GM03348 (cell line): ENCODE results near the gene MYO1A.

ENCODE experiments used
- DNase-seq: peaks from one replicate; pipeline ENCODE4 v3.0.0; 2012; ENCODE audit warnings: low spot score

The MYO1A gene

DNA sequence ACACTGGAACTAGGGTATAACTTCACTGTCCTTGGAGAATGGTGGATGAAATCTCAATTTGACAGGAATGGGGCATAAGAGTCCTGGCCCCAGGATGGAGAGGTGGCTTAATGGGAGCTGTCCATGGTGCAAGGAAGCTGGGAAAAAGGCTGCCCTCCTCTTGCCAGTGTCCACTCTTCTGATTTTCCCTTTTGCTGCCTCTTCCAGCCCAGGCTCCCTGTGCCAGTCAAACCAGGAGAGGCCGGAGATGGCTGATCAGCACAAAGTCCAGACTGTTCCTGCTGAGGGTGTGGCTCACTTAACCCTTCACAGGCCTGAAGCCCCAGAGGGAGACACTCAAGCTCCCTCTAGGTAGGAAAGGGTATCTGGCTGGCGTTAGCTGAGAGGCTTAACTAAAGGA lies at the start of gene MYO1A:
MYO1A (minus strand) TSS at position 240 of the 400 bp plus-strand sequence. CDS start 1,806 bp downstream, outside the sequence.
- DNase-seq, result peak; percentile 51

DNA sequence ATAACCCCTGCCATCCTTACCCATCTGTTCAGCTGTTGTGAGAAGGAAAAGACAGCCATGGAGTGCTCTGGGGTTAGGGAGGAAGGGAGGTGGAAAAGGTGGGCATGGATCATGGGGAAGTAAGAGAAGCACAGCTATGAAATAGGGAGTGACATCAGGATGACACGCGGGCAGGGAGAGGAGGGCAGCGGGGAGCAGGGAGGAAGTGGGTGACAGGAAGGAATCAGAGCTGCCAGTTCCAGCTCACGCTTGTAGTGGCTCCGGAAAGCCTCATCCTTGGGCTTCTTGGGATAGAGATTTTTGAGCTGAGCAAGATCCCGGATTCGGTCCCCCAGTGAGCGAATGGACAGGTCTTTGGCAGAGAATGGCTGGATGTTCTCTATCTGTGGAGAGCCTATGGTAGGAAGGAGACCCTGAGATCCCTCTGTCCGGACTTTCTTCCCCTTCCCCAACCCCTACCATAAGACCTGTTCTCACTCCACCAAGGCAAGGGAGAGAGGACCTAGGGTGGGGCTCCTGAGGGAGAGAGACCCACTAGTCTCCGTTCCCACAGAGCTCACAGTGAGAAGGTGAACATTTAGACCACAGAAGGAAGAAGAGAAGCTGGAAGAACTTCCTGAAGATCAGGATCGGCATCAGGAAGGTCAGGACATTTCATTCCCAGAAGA lies 49.3 kb upstream of the MYO1A start:
- DNase-seq, result no peak

DNA sequence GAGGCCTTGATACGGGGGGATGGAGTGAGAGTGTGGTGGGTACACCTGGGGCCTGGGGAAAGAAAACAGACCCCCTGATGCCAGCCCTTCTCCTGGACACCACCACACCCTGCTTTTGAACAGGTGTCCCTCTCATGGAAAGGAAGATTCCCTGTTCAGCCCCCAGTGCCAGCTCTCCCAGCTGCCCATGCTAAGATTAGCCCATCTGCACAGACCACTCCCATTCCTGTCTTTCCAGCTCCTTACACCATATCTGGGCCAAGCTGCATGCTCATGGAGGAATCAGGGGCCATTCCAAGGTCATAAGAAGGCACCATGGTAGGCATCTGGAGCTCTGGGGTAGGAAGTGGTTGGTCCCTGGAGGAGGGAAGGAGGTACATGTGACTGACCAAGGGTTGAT lies 48.6 kb upstream of the MYO1A start:
- DNase-seq, result no peak

DNA sequence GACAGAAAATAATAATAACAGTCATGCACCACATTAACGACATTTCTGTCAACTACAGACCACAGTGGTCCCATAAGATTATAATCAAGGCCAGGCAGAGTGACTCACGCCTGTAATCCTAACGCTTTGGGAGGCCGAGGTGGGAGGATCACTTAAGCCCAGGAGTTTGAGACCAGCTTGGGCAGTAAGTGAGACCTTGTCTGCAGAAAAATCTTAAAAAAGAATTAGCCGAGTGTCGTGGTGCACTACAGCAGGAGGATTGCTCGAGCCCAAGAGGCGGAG lies 47.6 kb upstream of the MYO1A start:
- DNase-seq, result no peak

DNA sequence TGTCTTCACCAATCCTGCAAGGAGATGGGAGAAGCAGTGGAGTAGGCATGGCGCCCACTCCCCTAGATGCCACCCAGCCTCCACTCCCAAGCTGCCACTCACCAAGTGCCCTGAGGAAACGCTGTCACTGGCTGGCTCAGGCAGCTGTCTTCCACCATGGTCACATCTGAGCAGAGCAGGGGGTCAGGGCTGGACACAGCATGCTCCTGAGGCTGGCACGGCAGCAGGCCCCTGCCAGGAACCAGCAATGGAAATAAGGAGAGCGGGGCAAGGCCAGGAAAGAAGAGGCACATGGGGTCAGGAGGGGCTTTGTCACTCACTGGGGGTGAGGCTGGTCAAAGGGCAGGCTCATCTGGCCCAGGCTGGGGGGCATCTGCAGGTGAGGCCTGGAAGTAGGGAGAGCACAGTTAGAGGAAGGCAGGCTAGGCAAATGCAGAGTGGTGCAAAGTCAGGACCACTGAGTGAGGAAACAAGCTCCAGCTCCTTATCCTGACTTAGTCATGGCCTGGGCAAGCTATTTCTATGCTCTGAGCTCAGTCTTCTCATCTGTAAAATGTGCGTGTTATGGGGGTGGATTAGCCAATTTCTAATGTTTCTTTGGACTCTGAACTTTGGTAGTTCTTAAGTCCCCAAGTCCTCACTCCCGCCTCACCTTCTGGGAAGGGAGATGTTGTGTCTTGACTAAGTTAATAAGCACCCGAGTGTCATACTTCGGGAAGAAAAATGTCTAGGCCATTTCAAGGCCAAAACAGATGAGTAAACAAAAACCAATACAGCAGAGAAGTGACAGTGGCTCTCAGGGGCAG lies 47.0 kb upstream of the MYO1A start:
- DNase-seq, result no peak

DNA sequence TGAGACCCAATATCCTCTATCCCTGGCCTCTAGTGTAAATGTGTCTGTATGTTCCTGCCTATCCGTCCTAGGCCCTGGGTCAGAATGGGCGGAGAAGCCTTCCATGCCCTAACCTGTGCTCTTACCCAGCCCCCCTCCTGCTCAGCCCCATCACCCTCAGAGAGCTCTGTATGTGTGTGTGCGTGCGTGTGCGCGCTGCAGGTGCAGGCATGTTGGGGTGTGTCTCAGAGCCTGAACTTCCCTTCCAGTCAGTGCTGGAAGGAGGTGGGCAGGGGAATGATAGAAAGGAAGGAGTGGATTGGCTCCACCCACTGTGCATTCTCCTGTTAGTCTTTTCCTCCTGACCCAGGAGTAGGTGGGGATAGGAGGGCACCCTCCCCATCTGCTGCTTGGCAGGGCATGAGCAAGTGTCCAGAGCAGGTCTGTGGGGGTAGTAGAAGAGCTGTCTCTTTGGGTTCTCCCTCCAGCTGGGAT lies 46.2 kb upstream of the MYO1A start:
- DNase-seq, result no peak

DNA sequence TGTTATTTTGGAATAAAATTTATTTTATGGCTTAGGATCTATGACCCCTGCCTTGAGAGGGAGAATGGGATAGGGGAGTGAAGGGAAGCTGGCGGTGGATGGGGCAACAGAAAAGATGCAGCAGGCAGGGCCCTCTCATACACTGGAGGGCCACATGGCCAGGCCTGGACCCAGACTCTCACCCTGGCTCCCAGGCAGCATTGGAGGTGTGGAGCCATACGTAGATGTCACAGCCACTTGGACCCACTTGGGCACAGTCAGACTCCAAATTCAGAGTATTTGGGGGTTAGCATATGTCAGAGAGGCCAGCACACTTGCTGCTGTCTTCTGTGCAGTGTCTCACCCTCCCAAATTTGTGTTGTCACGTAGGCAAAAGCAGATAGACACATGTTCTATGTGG lies 45.5 kb upstream of the MYO1A start:
- DNase-seq, result no peak

DNA sequence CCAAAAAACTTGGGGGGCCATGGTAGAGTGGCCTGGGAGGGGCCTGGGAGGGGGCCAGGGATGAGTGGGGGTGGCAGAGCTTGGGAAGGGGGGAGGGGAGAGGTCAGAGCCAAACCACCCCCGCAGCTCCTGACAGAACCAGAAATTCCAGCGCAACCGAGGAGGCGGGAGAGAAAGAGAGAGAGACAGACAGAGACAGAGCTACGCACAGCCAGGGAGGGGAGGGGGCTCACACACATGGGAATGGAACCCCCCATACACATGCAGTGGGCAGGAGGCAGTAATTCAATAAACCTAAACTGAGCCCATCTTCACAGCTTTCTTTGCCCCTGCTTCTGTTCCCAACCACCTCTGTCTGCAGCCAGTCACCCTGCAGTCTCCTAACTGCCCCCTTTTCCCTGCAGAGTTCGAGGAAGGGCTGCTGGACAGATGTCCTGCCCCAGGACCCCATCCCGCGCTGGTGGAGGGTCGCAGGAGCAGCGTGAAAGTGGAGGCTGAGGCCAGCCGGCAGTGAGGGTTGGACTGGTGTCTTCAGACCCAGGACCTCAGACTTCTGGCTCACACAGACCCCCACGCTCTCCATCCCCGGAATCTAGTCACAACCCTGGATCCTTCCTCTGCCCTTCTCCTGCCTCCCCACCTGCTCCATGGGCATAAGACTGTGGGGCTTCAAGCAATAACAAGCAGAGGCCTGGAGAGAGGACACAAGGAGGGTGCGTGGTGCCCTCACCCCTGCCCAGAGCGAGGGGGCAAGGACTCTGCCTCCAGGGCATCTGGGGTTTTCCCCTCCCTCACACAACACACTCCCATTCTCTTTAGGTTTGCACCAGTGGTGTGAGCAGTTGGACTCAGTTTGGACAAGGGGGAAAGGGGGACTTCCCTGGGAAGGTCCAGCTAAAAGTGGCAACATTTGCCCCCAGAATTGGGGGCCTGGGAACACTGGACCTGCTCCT lies 44.6 kb upstream of the MYO1A start:
- DNase-seq, result no peak

DNA sequence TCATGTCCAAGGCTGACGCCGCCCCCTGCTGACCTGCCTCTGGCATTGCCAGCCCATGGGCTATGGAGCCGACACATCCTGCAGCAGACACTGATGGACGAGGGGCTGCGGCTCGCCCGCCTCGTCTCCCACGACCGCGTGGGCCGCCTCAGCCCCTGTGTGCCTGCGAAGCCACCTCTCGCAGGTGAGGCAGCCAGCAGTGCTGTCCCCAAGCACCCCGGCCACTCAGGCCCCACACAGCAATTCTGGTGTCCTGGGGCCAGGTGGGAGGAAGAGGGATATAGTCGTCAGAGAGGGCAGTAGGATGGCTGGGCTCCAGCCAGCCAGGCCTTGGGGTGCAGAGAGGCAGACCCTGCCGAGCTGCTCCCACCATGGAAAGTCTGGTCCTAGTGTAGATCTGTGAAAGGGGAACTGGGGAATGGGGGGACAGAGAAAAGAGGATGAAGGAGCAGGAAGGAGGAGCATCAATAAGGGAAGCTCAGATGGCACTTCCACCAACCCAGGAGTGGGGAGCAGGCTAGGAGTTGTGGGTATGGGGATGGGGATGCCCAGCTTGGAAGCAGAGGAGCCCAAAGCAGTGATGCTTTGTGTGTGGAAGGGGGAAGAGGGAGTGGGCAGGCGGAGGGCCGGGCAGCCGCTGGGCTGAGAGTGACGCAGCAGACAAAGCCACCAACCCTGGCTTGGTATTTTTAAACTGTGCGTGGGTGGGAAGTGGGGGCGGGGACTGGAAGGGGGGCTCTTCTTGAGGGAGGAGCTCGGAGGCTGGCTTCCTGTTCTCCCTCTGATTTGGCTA lies 43.7 kb upstream of the MYO1A start:
- peak; percentile 92 for DNase-seq

DNA sequence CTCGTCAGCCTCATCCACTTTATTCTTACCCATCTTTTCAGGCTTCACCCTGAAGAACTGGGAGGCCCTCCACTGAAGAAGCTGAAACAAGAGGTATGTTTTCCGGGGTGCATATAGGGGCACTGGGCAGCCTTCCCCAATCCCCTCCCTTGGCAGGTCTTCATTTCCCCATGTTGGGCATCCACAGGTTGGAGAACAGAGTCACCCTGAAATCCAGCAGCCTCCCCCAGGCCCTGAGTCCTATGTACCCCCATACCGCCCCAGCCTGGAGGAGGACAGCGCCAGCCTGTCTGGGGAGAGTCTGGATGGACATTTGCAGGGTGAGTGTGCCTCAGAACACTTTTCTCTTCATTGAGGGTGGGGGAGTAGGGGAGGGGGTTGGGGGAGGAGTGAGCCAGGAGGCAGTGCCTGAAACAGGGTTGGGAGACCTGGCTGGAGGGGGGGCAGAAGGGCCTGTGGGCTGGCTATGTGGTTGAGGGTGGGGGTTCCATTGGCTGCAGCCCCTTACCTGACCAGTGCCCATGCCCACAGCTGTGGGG lies 43.0 kb upstream of the MYO1A start:
- no peak for DNase-seq

DNA sequence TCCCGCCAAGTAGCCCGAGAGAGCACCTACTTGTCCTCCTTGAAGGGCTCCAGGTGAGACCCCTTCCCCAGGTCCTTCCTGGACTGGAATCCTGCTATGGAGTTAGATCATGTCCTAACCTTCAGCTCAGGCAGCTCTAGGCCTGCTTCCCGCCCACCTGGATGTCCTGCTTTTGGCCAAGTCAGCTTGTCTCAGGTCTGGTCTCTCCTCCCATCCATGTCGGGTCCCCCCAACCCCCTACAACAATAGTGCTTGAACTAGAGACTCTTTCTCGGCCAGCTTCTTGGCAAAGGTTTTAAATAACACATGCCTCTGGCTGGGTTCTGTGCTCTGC lies 42.6 kb upstream of the MYO1A start:
- DNase-seq, result no peak

DNA sequence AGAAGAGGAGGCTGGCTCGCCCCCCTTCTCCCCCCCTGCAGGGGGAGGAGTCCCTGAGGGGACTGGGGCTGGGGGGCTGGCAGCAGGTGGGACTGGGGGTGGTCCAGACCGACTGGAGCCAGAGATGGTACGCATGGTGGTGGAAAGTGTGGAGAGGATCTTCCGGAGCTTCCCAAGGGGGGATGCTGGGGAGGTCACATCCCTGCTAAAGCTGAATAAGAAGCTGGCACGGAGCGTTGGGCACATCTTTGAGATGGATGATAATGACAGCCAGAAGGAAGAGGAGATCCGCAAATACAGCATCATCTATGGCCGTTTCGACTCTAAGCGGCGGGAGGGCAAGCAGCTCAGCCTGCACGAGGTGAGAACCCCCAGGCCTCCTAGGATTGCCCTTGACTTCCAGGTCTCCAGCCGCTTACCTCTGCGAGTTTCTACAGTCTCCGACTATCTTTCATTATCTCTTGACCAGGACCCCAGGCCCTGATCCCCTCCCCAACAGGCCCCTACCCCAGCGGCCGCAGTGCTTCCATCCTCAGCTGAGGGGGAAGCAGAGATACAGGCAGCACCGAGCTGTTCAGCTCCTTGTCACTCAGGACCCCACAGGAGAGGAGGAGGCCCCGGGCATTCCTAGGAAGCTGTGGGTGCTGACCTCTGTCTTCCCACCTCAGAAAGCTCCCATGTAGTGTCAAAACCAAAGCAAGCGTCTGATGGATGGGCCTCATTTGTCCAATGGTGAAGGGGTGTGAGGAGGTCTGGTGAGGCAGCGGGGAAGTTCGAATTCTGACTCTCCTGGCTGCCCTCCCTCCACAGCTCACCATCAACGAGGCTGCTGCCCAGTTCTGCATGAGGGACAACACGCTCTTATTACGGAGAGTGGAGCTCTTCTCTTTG lies 42.0 kb upstream of the MYO1A start:
- no peak for DNase-seq

DNA sequence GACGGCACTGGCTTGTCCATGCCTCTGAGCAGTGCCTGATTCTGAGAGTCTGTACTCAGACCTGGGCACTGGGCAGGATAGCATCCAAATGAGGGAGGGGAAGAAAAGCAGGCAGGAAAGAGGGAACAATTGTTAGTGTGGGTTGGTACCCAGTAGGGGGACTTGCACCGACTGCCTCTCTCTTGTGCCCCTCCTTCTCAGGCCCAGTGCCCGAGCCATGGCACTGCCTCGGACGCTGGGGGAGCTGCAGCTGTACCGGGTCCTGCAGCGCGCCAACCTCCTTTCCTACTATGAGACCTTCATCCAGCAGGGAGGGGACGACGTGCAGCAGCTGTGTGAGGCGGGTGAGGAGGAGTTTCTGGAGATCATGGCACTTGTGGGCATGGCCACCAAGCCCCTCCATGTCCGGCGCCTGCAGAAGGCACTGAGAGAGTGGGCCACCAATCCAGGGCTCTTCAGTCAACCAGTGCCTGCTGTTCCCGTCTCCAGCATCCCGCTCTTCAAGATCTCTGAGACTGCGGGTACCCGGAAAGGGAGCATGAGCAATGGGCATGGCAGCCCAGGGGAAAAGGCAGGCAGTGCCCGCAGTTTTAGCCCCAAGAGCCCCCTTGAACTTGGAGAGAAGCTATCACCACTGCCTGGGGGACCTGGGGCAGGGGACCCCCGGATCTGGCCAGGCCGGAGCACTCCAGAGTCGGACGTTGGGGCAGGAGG lies 41.2 kb upstream of the MYO1A start:
- DNase-seq, result peak; percentile 53

DNA sequence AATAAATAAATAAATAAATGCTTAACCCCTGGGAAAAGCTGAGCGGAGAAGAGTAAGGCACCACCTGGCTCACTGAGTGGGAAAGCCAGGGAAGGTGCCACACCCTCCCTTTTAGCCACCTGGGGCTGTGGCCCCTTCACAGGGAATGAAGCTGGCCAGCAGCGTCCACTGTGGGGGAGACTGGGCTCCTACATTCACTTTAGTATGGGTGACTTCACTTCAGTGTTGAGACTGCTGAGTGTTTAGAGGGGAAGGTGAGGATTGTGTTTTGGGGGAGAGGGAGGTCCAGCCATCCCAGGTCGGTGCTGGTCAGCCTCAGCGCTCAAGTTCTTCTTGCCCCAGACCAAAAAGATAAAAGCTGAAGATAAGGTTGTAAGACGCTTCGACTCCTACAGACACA lies 40.6 kb upstream of the MYO1A start:
- DNase-seq, result no peak

DNA sequence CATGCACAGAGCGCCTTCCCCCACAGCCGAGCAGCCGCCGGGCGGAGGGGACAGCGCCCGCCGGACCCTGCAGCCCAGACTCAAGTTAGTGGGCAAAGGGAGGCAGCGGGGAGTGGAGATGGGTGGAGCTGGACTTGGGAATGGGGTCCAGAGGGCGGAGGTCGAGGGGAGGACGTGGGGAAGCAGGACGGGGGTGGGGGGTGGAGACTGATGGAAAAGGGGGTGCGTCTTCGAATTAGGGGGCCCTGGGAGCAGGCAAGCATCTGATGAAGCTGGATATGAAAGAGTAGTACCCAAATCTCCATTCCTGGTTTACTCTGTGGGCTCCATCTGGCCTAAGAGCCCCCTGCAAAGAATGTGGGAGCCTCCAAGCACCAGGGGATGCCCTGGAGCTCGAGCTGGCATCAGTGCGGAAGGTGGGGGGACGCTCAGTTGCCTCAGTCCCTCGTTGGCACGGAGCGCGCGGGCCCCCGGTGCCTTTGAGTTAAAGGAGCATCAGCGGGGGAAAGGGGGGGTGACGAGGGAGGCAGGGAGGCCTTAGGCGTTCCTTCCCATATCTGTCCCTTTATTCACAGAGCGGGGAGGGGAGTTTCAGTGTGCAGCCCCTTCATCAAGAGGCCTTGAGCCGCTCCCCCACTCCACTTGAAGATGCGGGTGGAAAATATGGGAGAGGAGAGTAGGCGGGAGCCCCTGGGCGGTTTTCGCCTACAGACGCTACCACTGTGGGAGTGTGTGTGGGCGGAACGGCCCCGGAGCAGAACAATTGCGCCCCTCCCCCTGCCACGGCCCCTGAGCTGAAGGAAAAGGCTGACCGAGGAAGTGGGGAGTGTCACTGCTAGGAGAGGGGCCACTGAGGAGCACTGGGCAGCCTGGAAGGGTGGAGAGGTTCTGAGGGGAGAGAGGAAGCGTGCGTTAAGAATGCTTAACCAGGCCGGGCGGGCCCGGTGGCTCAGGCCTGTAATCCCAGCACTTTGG lies 39.6 kb upstream of the MYO1A start:
- peak; percentile 55 for DNase-seq

DNA sequence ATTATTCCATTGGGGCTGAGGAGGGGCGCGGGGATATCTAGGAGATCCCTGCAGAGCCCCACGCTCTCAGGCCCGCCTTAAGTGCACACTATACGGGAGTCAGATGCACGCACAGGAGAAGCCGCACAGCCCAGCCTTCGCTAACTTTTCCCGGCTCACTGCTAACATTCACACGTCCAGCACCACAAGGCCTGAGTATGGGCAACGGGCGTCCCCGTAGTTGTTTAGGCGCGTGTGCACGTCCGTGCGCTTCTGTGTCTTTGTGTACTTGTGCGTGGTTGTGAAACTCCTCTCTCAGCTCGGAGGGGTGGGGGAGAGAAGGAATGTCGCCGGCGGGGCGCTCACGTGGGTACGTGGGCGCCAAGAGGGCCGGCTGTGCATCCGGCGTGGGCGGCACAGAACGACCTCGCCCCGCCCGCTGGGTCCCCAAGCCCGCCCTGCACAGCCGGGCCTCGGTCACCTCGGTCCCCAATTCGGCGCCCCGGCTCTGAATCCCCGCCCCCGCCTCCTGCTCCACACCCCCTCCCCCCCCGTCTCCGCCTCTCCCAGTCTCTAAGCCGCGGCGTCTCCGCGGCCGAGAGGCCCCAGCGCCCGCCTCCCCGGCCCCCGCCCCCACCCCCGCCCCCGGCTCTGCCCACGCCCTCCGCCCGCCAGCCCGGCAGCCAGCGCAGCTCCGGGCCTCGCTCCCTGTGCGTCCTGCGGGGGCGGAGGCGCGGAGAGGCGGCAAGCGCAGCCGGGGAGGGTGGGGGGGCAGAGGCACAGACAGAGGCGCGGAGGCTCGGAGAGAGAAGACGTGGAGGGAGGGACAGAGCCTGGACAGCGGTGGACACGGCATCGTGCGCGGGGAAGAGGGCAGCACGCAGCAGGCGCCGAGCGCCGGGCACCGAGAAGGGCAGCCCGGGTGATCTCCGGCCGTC lies 38.7 kb upstream of the MYO1A start, which contains the start of gene NAB2:
NAB2 (plus strand) TSS at position 761 of the 917 bp plus-strand sequence. CDS start 158 bp downstream, outside the sequence.
- DNase-seq, result peak; percentile 94

DNA sequence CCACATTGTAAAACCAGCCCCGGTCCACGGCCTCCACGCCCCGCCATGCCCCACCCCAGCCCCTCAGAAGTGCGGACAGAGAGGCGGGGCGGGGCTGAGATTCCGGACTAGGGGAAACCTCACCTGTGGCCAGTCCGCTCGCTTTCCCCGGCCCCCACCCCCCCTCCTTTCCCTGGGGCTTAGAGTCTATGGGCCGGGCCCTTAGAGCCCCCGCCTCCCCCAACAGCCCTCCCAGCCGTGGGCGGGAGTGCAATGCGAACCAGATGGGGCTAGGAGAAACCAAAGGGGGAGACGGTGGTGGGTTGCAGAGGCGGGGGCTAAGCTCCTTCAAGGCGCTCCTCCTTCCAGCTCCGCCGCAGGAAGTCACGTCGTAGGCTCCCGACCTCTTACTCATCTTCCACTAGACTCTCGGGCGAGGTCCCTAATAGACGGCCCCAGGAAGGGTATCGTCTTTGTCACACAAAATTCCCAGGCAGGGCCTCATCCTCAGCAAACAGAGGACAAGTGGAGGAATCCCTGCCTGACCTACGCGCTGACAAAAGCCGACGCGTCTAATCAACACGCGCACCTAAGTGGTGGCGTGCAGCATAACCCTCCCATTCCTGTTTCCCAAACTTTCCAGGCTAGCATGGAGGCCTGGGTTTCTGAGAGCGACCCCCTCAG lies 37.9 kb upstream of the MYO1A start:
- DNase-seq, result peak; percentile 89
